ENCODE results near the gene DNAJC5G.

DNA sequence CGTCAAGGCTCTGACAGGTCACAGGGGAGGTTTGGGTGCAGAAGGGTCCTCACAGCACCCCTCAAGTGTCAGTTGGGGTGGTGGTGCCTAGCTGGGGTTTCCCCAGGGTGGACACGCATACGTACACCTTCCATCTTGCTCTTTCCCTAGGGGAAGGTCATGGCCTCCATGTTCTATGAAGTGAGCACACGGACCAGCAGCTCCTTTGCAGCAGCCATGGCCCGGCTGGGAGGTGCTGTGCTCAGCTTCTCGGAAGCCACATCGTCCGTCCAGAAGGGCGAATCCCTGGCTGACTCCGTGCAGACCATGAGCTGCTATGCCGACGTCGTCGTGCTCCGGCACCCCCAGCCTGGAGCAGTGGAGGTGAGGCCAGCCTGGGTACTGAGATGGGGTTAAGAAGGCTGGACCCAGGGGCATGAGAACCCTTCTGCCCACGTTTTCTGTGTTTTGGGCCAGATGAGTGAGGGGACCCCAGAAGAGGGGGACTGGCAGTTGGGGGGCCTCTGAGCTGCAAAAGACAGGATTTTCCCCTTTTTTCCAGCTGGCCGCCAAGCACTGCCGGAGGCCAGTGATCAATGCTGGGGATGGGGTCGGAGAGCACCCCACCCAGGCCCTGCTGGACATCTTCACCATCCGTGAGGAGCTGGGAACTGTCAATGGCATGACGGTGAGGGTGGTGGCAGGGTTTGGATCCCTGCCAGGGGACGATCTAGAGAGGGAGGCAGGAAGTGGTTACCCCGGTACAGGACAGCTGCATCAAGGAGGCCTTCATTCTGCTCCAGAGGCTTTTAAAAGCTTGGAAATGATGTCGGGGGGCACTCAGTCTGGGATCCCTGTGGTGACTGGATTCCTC lies 33.2 kb upstream of the DNAJC5G start:
- TF ChIP-seq, protein P1, sequence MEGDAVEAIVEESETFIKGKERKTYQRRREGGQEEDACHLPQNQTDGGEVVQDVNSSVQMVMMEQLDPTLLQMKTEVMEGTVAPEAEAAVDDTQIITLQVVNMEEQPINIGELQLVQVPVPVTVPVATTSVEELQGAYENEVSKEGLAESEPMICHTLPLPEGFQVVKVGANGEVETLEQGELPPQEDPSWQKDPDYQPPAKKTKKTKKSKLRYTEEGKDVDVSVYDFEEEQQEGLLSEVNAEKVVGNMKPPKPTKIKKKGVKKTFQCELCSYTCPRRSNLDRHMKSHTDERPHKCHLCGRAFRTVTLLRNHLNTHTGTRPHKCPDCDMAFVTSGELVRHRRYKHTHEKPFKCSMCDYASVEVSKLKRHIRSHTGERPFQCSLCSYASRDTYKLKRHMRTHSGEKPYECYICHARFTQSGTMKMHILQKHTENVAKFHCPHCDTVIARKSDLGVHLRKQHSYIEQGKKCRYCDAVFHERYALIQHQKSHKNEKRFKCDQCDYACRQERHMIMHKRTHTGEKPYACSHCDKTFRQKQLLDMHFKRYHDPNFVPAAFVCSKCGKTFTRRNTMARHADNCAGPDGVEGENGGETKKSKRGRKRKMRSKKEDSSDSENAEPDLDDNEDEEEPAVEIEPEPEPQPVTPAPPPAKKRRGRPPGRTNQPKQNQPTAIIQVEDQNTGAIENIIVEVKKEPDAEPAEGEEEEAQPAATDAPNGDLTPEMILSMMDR (conservative IDR thresholded peaks at IDR 0.05 in 1 of 2, IDR thresholded peaks at IDR 0.05 in 1 of 2; ENCODE audit: low read depth in 1 of 2, low read length in 2 of 2) = no peak
- no peak for TF ChIP-seq EZH2 (IDR thresholded peaks at IDR 0.05; ENCODE audit: low read length, missing control alignments)

Data from fibroblast of lung (primary cell).